ENCODE data around the gene ATXN2.
"Not testable (repeated sequence)": the region's sequence is repeated elsewhere in the genome, so short reads cannot be mapped to it uniquely, and the experiment has no call there.

The ATXN2 gene

GRCh38 chr12:111574797-111575443 is 24.2 kb downstream of the ATXN2 start:
- DNase-seq (ENCODE audit: low spot score), result no peak

- DNase-seq (ENCODE audit: low spot score), result no peak
Measured at GRCh38 chr12:111573476-111573875, 25.6 kb downstream of the ATXN2 start.

DNA sequence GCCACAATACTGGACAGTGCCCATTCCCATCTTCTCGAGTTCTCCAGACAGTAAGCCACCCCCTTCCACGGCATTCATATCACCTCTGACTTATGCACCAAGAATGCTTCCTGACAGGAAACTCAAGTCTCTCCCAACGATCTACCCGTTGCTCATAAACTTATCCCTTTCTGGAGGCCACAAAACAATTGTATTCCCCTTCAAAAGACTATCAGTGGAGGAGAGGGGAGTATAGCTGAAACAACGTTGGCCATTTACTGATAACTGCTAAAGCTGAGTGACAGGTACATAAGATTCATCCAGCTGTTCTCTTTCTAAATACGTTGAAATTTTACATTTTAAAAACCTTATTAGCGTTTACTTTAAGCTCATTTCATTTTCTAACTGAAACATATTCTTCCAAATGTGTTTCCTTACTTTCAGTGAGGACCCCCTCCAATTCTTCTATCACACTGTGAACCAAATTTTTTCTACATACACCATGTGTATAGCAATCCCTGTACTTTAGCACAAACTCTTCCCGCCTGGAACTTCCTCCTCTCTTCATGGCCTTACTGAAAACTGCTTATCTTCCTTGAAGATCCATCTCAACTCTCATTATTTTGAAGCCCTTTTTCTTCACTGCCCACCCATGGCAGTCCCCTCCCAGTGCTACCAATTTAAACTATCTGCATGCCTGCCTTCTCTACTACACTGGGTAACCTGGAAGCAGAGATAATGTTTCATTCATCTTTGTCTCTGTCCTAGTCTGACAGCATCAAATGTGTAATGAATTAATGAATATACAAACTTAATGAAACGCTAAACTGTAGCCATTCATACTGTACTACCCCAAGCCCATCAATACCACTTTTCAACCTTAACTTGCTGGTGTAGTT is 28.8 kb downstream of the ATXN2 start:
- DNase-seq (ENCODE audit: low spot score), result no peak

GRCh38 chr12:111569363-111570083 is 29.6 kb downstream of the ATXN2 start:
- no peak for DNase-seq (ENCODE audit: low spot score)

- DNase-seq (ENCODE audit: low spot score), result not testable (repeated sequence)
Measured at GRCh38 chr12:111560844-111561243, 38.3 kb downstream of the ATXN2 start.

- DNase-seq (ENCODE audit: low spot score), result no peak
Measured at GRCh38 chr12:111558107-111558376, 41.1 kb downstream of the ATXN2 start.

DNA sequence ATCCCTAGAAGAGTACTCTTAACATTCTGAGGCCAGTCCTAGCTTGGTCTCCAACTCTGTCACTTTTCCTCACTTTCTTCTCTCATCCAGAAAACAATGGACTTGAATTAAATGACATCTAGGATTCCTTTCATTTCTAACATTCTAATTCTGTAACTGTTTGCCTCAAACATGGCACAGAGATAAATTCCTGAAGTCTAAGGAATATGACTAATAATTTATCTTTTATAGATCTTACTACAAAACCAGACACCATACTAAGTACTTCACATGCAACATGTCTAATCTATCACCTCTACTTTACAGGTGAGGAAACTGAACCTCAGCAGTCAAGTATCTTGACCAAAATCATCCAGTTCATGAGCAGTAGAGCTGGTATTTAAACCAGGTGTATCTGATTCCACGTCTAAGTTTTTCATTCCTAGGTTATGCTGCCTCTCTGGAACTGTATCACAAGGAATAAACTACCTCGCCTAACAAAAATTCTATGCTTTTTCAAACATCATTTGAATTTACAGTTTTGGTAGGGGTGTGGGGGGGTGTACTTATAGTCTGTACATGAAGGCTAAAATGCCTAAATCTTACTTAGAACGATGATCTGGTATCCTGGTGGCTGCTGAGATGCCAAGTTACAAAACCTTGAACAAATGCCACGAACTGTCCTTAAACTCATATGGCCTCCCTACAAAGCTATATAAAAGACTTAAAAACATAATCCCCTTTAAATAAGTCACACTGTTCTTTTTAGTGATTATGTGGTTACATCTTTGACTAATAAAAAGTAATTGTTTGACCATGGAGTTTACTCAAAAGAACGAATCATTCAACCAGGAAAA is 41.6 kb downstream of the ATXN2 start:
- DNase-seq (ENCODE audit: low spot score), result no peak

DNA sequence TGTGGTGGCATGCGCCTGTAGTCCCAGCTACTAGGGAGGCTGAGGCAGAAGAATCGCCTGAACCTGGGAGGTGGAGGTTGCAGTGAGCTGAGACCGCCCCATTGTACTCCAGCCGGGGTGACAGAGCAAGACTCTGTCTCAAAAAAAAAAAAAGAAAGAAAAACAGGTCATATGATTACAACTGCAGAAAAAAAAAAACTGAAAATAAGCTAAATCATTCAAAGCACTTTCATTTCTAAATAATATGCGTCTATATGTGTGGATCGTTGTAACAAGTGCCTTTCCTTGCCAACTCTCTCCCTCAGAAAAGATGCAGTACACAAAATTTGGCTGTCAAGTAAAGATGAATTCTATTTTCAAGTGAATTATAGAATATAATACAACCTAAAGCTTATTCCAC is 42.4 kb downstream of the ATXN2 start:
- DNase-seq (ENCODE audit: low spot score), result no peak

DNA sequence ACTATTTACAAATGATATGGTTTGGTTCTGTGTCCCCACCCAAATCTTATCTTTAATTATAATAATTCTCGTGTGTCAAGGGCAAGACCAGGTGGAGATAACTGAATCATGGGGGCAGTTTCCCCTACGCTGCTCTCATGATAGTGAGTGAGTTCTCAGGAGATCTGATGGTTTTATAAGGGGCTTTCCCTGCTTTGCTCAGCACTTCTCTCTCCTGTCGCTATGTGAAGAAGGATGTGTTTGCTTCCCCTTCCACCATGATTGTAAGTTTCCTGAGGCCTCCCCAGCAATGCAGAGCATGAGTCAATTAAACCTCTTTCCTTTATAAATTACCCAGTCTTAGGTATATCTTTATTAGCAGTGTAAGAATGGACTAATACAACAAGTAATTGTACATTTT is 43.8 kb downstream of the ATXN2 start:
- not testable (repeated sequence) for DNase-seq (ENCODE audit: low spot score)

GRCh38 chr12:111546758-111547383 is 52.2 kb downstream of the ATXN2 start:
- no peak for DNase-seq (ENCODE audit: low spot score)

DNA sequence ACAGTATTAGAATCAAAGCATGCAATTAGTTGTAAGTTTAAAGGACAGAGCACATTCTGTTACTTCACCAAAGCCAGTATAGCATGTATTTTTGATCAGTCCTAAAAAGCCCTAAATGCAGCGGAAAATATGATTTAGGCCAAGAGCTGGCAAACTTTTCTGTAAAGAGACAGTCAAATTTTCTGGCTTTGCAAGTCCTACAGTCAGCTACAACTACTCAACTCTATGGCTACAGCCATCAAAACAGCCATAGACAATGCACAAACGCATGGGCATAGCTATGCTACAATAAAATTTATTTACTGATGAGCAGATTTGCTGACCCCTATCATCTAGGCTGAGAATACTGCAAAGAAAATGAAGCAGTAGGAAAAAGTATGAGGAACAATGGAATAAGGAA is 52.9 kb downstream of the ATXN2 start:
- DNase-seq (ENCODE audit: low spot score), result no peak

GRCh38 chr12:111544032-111544431 is 55.1 kb downstream of the ATXN2 start:
- no peak for DNase-seq (ENCODE audit: low spot score)

DNA sequence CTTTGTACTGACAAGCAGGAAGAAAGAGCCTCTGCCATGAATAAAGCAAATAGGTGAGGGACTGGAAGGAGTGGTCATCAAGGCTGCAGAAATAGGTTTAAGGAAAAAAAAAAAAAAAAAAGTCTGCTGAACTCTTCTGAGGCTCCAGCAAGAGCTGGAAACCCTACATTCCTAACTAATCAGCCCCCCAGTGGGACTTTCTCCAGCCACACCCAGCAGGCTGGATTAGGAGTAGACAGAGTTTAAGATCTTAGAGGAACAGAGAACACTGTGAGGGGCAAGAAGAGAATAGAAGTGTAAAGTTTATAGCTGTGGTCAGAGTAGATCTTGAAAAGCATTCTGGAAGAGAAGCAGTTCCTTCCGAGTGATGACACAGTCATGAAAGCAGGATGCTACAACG is 66.4 kb downstream of the ATXN2 start:
- DNase-seq (ENCODE audit: low spot score), result no peak

- DNase-seq (ENCODE audit: low spot score), result peak; percentile 53
Measured at GRCh38 chr12:111529424-111530368, 69.4 kb downstream of the ATXN2 start.

DNA sequence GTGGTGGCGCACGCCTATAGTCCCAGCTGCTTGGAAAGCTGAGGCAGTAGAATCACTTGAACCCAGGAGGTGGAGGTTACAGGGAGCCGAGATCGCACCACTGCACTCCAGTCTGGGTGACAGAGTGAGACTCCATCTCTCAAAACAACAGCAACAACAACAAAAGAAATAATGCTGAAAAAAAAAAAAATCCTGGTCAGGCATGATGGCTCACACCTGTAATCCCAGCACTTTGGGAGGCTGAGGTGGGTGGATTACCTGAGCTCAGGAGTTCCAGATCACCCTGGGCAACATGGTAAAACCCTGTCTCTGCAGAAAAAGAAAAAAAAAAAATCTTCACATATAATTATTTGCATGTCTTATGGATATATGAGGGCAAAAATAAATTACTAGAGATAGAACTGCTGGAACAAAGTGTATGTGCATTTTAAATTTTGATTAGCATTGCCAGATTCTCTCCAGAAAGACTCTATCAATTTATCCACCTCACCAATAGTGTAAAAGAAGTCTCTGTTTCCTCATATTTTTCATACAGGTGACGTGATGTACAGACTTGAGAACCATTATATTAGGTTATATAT is 75.4 kb downstream of the ATXN2 start:
- no peak for DNase-seq (ENCODE audit: low spot score)

GRCh38 chr12:111521801-111522200 is 77.3 kb downstream of the ATXN2 start:
- DNase-seq (ENCODE audit: low spot score), result no peak

DNA sequence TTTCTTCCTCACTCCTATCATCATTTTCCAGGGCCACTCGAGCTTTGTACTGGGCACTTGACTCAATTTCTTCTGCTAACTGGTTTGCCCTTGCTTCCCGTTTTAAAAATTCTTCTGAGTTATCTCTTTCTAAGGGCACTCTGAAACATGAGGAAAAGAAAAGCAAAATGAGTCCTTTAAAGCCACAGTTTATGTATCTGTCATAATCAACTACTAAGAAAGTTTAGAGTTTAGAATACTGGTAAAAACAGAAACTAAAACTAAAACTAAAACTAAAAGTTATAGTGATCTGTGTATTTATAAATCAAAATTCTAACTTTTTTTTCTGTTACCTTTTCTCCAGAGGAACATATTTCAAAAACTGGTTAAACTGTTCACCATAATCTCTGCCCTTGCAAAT is 79.2 kb downstream of the ATXN2 start:
- no peak for DNase-seq (ENCODE audit: low spot score)

DNA sequence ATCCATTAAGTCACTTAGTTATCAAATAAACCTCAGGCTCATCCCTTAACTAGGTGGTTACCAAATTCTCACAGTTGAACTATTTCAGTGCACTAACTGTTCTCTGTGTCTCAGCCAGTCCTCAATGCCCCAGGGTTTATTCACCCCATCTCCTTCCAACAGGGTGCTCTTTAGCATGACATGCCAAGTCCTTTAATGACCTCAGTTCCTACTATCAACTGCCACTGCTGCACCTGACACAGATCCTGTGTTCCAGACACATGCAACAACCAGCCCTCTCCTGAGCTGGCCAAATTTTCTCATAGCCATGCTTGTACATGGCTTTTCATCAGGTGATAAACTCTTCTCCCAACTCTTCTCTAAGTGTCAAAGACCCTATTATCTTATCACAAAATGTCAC is 80.0 kb downstream of the ATXN2 start:
- DNase-seq (ENCODE audit: low spot score), result no peak

DNA sequence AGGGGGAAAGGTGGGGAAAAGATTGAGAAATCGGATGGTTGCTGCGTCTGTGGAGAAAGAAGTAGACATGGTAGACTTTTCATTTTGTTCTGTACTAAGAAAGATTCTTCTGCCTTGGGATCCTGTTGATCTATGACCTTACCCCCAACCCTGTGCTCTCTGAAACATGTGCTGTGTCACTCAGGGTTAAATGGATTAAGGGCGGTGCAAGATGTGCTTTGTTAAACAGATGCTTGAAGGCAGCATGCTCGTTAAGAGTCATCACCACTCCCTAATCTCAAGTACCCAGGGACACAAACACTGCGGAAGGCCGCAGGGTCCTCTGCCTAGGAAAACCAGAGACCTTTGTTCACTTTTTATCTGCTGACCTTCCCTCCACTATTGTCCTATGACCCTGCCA is 91.4 kb downstream of the ATXN2 start:
- not testable (repeated sequence) for DNase-seq (ENCODE audit: low spot score)

GRCh38 chr12:111507258-111507657 is 91.9 kb downstream of the ATXN2 start:
- DNase-seq (ENCODE audit: low spot score), result not testable (repeated sequence)
